ENCODE measurements around the gene TBC1D2B. TPM values are rescaled to one million over a fixed set of nuclear protein-coding genes. Genes with fewer than 3 reads are reported as not detected.

The TBC1D2B gene
- total RNA-seq, 1 experiment from 2014 or later = 50.0 TPM

DNA sequence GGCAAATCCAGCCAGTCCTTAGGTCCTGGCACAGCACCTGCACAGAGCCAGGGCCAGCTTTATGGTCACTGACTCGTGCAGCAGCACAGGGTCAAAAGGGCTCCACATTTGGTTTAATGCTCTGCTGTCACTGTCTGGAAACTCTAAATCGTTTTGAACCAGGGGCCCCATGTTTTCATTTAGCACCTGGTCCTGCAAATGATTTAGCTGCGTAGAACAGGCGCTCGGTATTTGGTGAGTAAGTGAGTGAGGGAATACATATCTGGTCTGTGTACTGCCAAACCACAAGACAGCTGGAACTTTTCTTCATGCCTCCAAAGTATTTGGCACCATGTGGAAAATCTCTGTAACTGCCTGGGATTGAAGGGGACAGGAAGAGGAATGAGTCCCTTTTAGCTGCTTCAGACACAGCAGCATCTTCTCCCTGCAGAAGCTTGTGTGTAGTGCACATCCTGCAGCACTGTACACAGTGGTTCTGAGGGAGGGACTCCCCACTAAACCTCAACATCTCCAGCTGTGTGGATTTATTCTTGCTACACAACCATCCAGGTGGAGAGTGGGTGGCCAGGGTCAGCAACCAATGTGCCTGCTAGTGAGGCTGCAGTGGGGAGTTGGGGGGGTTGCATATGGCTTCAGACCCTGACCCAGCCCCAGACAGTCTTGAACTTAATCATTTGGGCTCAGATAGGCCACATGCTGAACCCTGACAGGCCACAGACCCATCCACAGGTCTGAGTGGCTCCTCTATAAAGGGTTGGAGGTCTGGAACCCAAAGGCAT lies 15.9 kb upstream of the TBC1D2B start:
- H3K27me3 Mint-ChIP-seq (ENCODE audit: unreplicated experiment) = no peaks in the 10 kb centered on the region
- no TSS peak for BruUV-seq (replicated peaks)
- no peak for DNase-seq
- H3K4me1 Mint-ChIP-seq (ENCODE audit: low read depth, unreplicated experiment) = peaks cover 6% of the 10 kb centered on the region
- TF ChIP-seq CTCF (IDR thresholded peaks at IDR 0.05; ENCODE audit: unreplicated experiment) = no peak
- H3K27ac Mint-ChIP-seq (ENCODE audit: unreplicated experiment) = no peak overlapping the region
- no peaks in the 10 kb centered on the region for H3K9me3 Mint-ChIP-seq (ENCODE audit: low read depth, unreplicated experiment)
- no peaks in the 10 kb centered on the region for H3K36me3 Mint-ChIP-seq (ENCODE audit: insufficient read depth, unreplicated experiment)
- H3K4me3 Mint-ChIP-seq (ENCODE audit: low read depth, unreplicated experiment) = no peak overlapping the region
- intact Hi-C loops (cut with micrococcal nuclease; ENCODE audit: unreplicated experiment) = no loop called here
- CTCF ChIA-PET = no interaction called here

DNA sequence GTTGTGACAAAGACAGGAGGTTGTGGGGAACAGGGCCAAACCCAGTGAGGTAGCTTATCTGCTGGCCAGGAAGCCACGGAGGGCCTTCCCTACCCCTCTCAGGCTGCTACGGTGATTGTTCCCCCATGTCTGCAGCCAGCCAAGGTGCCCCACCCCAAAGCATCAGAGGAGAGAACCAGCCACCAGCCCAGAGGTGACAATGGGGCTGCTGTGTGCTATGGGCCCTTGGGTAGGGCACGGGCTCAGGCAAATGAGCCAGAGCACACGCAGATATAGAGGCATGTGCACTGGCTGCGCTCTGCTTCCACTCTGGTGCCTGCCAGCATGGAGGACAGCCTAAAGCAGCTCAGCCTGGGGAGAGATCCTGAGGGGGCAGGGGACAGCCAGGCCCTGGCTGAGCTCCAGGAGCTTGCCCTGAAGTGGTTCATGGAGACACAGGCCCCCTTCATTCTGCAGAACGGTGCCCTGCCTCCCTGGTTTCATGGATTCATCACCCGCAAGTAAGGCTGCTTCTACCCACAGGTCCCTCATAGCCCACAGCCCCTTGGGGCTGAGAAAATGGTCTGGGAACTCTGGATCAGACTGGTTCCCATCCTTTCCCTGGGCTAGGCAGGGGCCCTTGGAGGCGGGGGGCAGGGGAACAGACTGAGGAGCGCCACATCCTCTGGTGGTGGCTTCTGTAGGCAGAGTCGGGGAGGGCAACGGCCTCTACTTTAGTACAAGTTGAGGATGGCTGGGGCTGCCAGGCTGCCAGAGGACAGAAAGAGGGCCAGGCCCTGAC lies 14.9 kb upstream of the TBC1D2B start, which contains the start of gene SH2D7:
TSS of gene SH2D7 (plus strand) at position 301 of the 781 bp plus-strand sequence. CDS start at position 325, 24 bp downstream.
- CTCF ChIA-PET = no interaction called here
- intact Hi-C loops (cut with micrococcal nuclease; ENCODE audit: unreplicated experiment) = no loop called here
- Mint-ChIP-seq H3K9me3 (ENCODE audit: low read depth, unreplicated experiment) (no peaks in the 10 kb centered on the region), H3K27ac (ENCODE audit: unreplicated experiment) (no peak within 1 kb of the TSS), H3K4me3 (ENCODE audit: low read depth, unreplicated experiment) (no peak within 1 kb of the TSS), H3K27me3 (ENCODE audit: unreplicated experiment) (no peaks in the 10 kb centered on the region), H3K4me1 (ENCODE audit: low read depth, unreplicated experiment) (peaks cover 8% of the 10 kb centered on the region), H3K36me3 (ENCODE audit: insufficient read depth, unreplicated experiment) (no peaks in the 10 kb centered on the region)
- TF ChIP-seq CTCF (IDR thresholded peaks at IDR 0.05; ENCODE audit: unreplicated experiment) = no peak
- BruUV-seq (replicated peaks) = no TSS peak
- DNase-seq = no peak

GRCh38 chr15:78090422-78091063 lies 13.0 kb upstream of the TBC1D2B start:
- Mint-ChIP-seq H3K9me3 (ENCODE audit: low read depth, unreplicated experiment) (no peaks in the 10 kb centered on the region), H3K4me3 (ENCODE audit: low read depth, unreplicated experiment) (no peak overlapping the region), H3K36me3 (ENCODE audit: insufficient read depth, unreplicated experiment) (no peaks in the 10 kb centered on the region), H3K27ac (ENCODE audit: unreplicated experiment) (no peak overlapping the region), H3K4me1 (ENCODE audit: low read depth, unreplicated experiment) (peaks cover 8% of the 10 kb centered on the region), H3K27me3 (ENCODE audit: unreplicated experiment) (no peaks in the 10 kb centered on the region)
- no peak for DNase-seq
- TF ChIP-seq CTCF (IDR thresholded peaks at IDR 0.05; ENCODE audit: unreplicated experiment) = no peak
- intact Hi-C loops (cut with micrococcal nuclease; ENCODE audit: unreplicated experiment) = no loop called here
- CTCF ChIA-PET = interaction anchor here (0.7 kb wide), 1 partner anchor 104 kb away, joined by 3 read pairs; no protein-coding TSS in a partner anchor
- no TSS peak for BruUV-seq (replicated peaks)

DNA sequence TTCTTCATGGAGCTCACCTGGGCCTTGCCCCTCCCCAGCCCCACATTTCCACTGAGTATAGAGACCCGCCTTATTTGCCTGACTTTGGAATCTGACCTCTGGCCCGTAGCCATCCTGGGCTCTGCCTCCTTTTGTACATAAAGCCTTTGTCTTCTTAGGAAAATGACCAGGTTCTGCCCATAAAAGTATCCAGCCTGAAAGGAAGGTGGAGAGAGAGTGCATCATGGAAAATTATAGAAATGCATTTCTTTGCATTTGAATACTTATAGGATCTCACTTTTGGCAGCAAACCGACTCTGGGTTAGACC lies 11.2 kb upstream of the TBC1D2B start:
- no TSS peak for BruUV-seq (replicated peaks)
- Mint-ChIP-seq H3K36me3 (ENCODE audit: insufficient read depth, unreplicated experiment) (no peaks in the 10 kb centered on the region), H3K27me3 (ENCODE audit: unreplicated experiment) (no peaks in the 10 kb centered on the region), H3K27ac (ENCODE audit: unreplicated experiment) (no peak overlapping the region), H3K4me3 (ENCODE audit: low read depth, unreplicated experiment) (no peak overlapping the region), H3K4me1 (ENCODE audit: low read depth, unreplicated experiment) (peaks cover 8% of the 10 kb centered on the region), H3K9me3 (ENCODE audit: low read depth, unreplicated experiment) (no peaks in the 10 kb centered on the region)
- DNase-seq = no peak
- TF ChIP-seq CTCF (IDR thresholded peaks at IDR 0.05; ENCODE audit: unreplicated experiment) = no peak
- intact Hi-C loops (cut with micrococcal nuclease; ENCODE audit: unreplicated experiment) = no loop called here
- CTCF ChIA-PET = no interaction called here
